IMR-90 (cell line): ENCODE data around the gene IFNA13.

ENCODE experiments used
- CEBPB ChIP-seq: IDR thresholded peaks from 2 replicates; pipeline ENCODE4 v1.6.1; 2012; ENCODE audit warnings: low read depth, low read length, improper control_type of control experiment
- POLR2A ChIP-seq: IDR thresholded peaks from 2 replicates; pipeline ENCODE4 v1.6.1; 2012; ENCODE audit warnings: mild to moderate bottlenecking, low read depth, low read length
- RCOR1 ChIP-seq: IDR thresholded peaks from 2 replicates; pipeline ENCODE4 v1.6.1; 2012; ENCODE audit warnings: mild to moderate bottlenecking, low read length, improper control_type of control experiment; ENCODE audit not compliant: insufficient replicate concordance
- TF ChIP-seq, protein P1 (sequence below): conservative IDR thresholded peaks from 2 replicates; pipeline ENCODE4 v1.5.1; 2012; ENCODE audit warnings: mild to moderate bottlenecking, low read depth, low read length, improper control_type of control experiment

- TF ChIP-seq, protein P1, sequence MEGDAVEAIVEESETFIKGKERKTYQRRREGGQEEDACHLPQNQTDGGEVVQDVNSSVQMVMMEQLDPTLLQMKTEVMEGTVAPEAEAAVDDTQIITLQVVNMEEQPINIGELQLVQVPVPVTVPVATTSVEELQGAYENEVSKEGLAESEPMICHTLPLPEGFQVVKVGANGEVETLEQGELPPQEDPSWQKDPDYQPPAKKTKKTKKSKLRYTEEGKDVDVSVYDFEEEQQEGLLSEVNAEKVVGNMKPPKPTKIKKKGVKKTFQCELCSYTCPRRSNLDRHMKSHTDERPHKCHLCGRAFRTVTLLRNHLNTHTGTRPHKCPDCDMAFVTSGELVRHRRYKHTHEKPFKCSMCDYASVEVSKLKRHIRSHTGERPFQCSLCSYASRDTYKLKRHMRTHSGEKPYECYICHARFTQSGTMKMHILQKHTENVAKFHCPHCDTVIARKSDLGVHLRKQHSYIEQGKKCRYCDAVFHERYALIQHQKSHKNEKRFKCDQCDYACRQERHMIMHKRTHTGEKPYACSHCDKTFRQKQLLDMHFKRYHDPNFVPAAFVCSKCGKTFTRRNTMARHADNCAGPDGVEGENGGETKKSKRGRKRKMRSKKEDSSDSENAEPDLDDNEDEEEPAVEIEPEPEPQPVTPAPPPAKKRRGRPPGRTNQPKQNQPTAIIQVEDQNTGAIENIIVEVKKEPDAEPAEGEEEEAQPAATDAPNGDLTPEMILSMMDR = peak; percentile 61
- no peak for TF ChIP-seq RCOR1
- TF ChIP-seq POLR2A = no peak
- no peak for TF ChIP-seq CEBPB
These were observed 28.2 kb upstream of the IFNA13 start for GRCh38 chr9:21395778-21396717.
